ENCODE data around the gene HLA-DPA1. TPM values are rescaled to one million over a fixed set of nuclear protein-coding genes. Genes with fewer than 3 reads are reported as not detected.
A peak's percentile ranks its signal among the peaks of the same experiment; 100 is the strongest.
"Not testable (repeated sequence)": the region's sequence is repeated elsewhere in the genome, so short reads cannot be mapped to it uniquely, and the experiment has no call there.

The HLA-DPA1 gene
- total RNA-seq, 1 donor from 2014 or later = 1.4 TPM

DNA sequence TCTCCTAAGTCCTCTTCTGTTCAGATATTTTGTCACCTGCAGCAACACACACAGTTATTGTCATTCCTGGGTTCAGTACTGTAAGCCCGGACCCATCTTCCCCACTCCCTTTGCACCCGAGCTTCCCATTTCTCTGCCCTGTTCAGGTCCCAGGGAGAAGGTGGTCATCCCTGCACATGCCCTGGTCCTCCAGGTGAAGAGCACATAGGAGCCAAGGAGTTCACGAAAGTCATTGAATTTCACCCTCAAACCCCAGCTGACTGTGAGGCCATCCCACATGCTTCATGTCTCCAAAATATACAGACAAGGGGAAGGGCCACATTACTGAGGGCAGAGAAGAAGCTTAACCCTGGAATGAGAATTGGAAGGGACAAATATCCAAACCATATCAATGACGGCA lies 8.1 kb downstream of the HLA-DPA1 start:
- DNase-seq (ENCODE audit: low read depth, low spot score) = no peak

DNA sequence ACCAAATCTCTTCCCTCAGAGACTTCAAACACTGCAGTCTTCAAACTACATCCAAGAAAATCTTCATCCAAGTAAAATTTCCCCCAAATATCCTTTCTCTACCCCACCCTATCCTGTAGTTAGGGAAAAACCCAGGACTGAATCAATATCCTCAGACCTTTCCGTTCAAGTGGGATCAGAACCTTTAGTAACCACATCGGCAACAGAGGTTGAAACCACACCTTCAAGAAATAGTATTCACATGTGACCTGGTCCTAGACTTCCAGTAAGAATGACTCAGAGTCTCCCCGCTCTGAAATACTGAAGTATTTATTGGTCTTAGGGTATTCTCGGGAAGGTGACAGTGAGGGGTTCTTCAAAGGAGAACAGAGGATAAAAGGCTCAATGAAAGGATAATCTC lies 8.7 kb downstream of the HLA-DPA1 start:
- no peak for DNase-seq (ENCODE audit: low read depth, low spot score)

DNA sequence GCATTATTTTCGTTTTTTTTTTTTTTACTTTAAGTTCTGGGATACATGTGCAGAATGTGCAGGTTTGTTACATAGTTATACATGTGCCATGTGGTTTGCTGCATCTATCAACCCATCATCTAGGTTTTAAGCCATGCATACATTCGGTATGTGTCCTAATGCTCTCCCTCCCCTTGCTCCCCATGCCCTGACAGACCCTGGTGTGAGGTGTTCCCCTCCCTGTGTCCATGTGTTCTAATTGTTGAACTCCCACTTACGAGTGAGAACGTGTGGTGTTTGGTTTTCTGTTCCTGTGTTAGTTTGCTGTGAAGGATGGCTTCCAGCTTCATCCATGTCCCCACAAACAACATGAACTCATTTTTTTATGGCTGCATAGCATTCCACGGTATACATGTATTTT lies 10.0 kb downstream of the HLA-DPA1 start:
- not testable (repeated sequence) for DNase-seq (ENCODE audit: low read depth, low spot score)

DNA sequence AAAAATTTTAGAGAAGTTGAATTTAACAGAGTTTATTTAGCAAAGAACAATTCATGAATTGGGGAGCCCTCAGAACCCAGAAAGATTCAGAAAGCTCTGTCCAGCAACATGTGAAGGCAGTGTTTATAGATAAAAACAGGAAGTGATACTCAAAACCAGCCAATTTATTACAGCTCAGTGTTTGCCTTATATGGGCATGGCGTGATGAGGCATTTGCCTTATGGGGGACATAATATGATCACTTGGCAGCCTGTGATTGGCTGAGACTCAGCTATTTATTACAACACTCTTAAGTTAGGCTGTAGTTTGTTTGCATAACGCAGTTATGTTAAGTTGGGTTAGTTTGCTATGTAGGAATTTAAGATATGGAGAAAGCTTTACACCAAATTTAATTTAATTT lies 11.5 kb downstream of the HLA-DPA1 start:
- DNase-seq (ENCODE audit: low read depth, low spot score) = no peak

DNA sequence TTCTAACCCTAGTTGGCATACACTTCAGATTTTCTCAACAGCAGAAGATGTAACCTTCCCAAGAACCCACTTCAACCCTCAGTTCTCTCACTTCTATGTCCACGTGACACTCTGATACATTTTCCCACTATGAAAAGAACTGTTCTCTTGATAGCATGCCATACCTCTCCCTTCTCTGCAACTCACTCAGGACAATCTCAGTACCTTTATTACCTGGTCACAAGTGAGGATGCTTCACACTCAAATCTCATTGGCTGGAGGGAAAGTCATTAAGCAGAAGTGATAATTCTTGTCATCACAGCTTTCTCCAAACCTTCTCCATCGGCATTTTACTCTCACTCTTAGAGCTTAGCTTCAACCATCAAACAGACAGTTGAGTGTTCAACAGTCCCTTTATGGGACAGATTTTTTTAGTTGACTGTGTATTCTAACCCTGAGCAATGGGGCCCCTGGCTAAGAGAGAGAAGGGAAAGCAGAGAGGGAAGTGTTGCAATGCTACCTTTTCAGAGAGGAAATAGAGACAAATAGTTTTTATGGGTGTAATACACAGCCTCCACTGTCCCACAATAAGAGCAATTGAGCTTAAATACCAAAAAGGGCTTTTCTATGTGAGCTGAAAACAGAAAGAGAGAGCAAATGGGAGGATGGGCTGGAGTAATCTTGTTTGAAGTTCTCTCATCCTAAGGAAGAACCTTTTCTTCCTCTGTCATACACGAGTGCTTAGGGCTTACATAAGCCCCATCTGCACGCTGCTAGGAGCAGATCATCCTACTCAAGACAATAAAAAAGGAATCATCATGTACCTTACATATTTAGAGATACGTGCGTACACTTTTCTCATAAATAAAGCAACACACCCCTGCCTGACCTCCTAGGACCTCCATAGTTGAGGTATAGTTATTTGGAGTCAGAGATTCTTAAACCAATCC lies 16.0 kb downstream of the HLA-DPA1 start:
- DNase-seq (ENCODE audit: low read depth, low spot score) = no peak

DNA sequence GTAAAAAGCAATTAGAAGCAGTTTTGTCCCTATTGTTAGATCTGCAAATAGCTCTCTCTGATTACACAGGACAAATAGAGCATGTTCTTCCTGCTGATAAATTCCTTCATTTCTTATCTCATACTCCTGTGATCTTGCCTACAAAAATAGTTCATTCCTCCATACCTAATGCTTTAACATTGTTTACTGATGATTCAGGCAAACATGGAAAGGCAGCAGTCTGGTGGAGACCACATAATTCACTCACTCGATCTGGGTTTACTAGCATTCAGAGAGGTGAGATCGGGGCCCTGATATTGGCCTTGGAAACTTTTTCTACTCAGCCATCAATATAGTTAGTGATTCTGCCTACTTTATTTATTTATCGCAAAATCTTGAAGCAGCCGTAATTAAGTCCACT lies 20.2 kb downstream of the HLA-DPA1 start:
- DNase-seq (ENCODE audit: low read depth, low spot score) = no peak

DNA sequence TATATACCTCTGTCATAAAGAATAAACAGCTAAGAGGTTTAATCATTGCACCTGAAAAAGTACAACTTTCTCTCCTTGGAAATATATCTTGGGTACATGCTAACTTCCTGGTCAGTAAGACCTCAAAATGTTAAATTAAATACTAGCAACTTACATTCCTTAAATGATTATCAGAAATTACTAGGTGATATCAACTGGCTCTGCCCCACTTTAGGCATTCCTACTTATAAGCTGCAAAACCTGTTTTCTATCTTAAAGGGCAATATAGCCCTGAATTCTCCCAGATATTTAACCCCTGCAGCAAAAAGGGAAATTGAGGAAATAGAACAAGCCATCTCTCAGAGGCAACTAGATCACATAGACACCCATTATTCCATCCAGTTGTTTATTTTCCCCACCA lies 20.8 kb downstream of the HLA-DPA1 start:
- DNase-seq (ENCODE audit: low read depth, low spot score) = no peak

DNA sequence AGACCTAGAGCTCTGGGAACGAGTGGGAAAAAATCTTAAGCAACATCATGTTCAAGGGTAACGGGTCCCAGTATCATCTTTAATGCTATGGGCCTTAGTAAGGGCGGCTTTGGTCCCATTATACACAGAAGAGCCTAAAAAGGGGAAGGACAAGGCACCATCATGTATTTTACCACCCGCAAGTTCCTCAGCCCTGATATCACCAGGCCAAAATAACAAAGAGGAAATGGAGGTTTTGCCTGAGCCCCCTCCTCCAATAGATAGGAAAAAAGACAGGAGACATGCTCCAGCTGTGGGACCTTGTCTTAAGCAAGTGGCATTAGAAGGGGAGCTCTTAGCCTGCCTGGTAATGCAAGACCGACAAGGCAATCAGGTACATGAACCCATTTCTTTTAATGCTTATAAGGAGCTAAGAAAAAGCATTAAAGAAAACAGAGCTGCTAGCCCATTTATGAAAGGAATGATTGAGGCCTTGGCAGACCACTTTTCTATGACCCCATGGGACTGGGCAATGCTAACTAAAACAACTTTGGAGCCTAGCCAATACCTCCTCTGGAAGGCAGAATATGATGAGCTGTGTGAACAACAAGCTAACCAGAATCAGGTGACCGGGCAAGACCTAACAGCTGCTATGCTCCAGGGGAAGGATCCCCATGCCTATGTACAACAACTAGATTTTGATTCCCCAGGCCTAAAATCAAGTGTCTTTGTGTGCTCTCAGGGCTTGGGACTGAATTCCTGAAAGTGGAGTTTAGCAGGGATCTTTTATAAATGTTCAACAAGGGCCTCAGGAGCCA lies 23.2 kb downstream of the HLA-DPA1 start:
- DNase-seq (ENCODE audit: low read depth, low spot score) = no peak

DNA sequence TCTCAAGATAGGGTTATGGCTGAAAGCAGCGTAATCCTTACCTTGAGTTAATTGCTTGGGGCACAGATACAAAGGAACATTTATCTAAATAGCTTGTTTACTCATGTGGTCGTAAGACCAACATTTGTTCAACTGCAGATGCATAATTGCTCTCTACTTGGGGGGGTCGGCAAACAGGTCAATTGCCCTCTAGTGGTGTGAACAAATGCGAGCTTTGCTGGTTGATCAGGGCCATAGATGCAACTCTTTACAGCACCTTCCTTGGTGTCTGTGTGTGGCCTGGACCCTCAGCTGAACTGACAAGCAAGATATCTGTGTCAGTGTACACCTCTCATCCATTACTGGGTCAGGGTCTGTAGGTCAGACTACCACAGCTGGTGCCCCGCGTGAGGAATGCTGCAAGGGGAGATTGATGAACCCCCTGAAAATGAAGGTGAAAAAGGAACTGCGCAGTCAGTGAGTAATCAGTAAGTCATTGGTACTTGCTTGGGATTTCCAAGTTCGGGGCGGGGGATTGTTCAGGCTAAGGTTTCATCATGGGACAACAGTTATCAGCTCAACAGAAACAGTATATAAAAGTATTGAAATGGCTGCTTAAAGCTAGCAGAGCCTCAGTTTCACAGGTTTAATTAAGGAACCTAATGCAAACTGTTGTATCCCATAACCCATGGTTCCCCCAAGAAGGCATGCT lies 24.0 kb downstream of the HLA-DPA1 start:
- DNase-seq (ENCODE audit: low read depth, low spot score) = no peak

DNA sequence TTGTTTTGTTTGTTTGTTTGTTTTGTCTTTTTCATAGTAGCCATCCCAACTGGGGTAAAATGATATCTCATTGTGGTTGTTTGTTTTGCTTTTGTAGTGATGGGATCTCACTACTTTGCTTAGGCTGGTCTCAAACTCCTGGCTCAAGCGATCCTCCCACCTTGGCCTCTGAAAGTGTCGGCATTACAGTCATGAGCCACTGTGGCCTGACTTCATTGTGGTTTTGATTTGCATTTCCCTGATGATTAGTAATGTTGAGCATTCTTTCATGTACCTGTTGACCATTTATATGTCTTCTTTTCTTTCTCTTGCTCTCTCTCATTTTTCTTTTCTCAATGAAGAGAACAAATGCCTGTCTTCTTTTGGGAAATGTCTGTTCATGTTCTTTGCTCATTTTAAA lies 33.3 kb downstream of the HLA-DPA1 start:
- DNase-seq (ENCODE audit: low read depth, low spot score) = no peak

DNA sequence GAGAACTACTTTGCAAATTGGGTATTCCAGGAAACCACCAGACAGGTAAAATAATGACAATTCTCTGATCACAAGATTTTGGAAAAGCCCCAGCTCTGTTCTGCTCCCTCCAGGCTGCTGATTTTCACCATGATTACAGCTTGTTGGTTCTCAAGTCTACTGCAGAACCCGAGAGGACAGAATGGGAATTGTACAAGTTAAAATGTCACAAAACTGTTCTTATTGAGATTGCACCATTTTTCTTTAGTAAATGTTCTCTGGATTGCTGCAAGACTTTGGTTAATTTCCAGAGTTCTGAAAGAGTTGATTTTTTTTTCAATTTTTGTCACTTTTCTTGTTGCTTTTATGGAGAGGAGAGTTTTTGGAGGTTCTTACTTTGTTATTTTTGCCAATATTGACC lies 36.9 kb downstream of the HLA-DPA1 start:
- no peak for DNase-seq (ENCODE audit: low read depth, low spot score)

DNA sequence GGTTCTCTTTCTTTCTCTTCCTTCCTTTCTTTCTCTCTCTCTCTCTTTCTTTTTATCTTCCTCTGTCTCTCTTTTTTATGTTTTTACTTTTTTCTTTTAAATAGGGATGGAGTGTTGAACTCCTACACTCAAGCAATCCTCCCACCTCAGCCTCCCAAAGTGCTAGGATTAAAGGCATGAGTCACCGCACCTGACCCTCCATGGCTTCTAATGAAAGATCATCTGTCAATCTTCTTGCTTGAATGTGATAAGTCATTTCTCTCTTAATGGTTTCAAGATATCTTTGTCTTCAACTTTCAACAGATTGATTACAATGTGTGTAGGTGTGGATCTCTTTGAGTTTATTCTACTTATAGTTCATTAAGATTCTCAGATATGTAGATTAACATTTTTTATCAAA lies 38.9 kb downstream of the HLA-DPA1 start:
- no peak for DNase-seq (ENCODE audit: low read depth, low spot score)

DNA sequence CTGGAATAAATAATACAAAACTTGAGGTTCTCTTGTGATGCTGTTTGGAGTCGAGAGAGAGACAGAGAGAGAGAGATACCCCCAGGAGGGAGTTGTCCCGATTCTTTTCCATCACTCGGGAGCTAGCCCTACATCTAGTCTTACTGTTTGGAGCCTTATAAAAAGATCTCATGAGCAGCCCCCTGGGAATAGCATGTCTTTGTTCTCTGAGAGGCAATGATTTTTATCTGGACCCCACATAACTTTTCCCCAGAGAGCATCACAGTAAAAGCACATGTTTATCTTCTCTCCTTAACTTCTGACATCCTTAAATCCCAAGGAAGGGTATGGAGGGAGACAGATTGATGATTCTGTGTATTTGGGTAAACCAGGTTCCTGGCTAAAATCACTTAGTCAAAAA lies 43.2 kb downstream of the HLA-DPA1 start:
- DNase-seq (ENCODE audit: low read depth, low spot score) = no peak

DNA sequence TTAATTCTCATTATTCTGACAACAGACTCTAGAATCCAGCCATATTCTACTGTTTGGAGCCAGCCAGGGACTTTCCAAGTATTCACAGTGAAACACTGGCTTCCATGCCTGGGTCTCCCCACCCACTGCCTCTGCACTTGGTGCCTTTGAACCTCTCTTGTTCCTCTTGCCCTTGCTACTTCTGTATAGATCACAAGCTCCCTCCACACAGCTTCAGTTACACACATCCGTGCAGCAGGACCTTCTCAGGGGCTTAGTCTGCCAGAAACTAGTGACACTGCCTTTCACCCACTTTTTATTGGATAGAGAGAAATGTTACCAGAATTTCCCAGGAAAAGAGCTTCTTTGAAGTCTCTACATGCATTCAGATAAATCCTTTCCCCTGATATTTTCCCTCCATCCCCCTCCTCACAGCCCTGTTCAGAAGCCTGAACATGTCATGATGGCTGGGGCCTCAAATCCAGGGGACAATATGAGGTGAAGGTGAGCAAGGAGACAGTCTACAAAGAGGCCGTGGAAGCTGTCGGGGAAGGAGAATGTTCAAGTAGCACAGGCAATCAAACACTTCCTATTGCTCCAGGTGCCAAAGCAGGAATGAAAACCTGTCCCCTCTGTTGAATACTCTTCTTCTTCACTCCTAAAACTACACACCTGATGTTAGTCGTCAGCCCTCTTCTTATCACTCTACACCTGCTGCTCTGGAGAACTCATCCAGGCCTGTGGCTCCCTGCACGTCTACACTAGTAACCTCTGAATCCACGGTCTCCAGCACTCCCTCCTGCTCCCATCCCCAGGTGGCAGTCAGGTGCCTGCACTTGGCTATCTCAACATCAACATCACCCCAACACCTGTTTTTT lies 43.9 kb downstream of the HLA-DPA1 start:
- DNase-seq (ENCODE audit: low read depth, low spot score) = no peak

DNA sequence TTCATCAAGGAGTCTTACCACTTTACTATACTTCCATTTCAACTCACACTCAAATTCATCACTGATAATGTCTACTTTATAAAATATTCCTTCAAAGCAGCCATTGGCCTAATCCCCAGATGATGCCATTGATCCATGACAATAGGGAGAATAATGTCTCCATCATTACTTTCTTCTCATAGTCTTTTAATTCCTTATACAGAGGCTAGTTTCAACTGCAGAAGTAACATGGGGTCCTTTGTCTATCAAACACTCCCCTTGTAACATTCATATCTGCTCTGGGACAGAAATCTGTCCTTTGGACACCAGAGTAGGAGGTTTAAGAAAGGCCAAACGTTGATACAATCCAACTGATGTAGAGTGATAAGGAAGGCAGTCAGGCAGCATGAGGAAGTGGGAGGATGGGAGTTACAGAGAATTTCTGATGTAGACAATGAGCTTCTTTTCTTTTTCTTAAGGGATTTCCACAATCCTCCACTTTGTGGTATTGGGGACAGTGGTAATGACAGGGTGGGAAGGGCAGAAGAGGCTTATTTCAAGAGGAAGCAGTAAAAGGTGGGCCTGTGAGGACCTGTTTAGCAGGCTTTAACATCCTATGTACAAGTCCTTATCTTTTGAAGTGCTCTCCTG lies 45.1 kb downstream of the HLA-DPA1 start:
- no peak for DNase-seq (ENCODE audit: low read depth, low spot score)

DNA sequence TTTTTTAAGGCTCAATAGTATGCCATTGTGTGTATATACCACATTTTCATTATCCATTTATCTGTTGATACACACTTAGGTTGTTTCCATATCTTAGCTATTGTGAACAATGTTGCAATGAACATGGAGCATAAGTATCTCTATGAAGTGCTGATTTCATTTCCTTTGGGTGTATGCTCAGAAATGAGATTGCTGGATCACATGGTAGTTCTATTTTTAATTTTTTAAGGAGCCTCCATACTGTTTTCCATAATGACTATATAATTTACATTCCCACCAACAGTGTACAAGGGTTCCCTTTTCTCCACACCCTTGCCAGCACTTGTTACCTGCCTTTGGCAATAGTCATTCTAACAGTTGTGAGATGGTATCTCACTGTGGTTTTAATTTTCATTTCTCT lies 48.9 kb downstream of the HLA-DPA1 start:
- no peak for DNase-seq (ENCODE audit: low read depth, low spot score)

DNA sequence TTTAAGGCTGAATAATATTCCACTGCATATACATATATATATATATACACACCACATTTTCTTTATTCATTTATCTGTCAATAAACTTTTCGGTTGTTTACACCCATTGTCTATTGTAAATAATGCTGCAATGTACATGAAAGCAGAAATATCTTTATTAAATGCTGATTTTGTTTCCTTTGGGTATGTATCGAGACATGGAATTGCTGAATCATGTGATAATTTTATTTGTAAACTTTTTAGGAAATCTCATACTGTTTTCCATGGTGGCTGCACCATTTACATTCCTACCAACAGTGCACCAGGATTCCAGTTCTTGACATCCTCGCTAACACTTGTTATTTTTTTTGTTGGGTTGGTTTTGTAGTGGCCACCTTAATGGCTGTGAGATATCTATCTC lies 49.9 kb downstream of the HLA-DPA1 start:
- no peak for DNase-seq (ENCODE audit: low read depth, low spot score)

DNA sequence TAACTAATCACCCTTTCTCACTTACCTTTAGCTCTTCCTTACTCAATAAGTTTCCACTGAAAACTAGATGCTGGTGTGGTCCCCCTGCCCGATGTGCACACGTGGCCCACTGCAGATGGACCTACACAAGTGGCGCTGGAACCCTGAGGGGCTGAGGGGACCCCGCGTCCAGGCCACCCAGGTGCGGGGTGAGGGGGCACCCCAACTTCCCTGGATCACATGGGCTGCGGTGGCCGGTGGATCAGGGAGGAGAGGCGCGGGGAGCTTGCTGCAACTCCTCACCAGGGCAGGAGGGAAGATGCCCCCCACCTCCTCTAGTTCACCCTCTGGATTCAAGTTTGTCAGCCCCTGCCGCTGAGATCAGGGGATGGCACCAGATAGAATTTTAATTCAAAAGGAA lies 51.5 kb downstream of the HLA-DPA1 start:
- DNase-seq (ENCODE audit: low read depth, low spot score) = no peak

DNA sequence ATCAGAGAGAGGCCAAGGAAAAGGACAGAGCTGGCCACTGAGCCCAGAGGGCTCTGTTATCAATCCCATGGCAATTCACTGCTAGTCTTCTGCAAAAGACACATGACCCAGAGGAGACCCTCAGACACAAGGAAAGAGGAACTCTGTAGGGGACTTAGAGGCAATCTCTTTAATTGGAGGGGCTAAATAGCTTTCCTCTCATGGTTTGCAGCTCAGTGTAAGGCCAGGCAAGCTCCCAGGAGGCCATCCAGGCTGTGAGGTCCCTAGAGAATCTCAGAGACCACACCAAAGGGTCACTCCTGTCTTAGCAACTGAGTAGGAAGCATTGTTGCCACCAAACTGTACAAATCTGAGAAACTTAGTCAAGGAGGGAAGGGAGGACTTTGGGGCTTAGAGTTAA lies 54.1 kb downstream of the HLA-DPA1 start:
- DNase-seq (ENCODE audit: low read depth, low spot score) = no peak

DNA sequence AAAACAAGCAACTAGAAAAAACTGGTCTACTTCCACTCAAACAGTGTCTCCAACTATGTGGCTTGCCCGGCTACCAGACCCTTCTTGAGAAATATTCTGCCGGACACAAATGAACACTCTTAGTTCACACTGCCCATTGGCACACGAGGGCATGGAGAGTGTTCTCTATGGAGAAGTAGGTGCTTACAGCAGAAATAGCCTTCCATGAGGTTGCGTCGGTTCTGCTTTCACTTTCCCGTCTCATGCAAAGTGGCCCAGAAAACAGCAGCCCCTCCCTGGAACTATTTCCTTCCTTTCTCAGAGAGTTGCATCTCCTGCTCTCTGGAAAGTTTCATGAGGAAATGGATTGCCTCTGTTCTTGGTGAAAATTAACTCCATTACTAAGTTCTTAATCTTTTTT lies 54.5 kb downstream of the HLA-DPA1 start:
- DNase-seq (ENCODE audit: low read depth, low spot score) = peak; percentile 24

DNA sequence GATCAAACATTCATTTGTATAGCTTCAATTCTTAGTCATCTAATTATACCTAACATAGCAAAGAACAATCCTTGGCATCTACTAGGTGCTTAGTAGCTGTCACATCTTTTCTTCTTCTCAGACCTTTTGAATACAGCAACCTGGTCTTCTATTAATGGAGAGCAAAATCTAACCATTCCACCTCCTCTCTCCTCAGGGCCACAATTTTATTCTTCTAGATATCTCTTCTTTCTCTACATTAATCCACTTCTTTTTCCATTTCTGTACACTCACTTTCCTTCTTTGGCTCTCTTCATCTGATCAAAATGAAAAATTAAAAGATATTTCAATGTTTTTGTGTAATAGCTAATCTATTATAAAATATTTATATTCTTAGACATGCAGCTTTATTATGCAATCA lies 55.0 kb downstream of the HLA-DPA1 start:
- DNase-seq (ENCODE audit: low read depth, low spot score) = no peak

All from pulmonary artery endothelial cell (primary cell).